Heart left ventricle (tissue), 13 donors: Measurements from ENCODE around the gene CASQ1.

Source experiments
- CTCF ChIP-seq, 12 donors: fragments of 200-600 bp; sonication (generic) in 4 of 12; IDR thresholded peaks; one replicate each; pipeline versions ENCODE4 v1.5.0 to v1.8.0; 2018 to 2022; ENCODE audit warnings: antibody characterized with exemption in 12 of 12, mild to moderate bottlenecking in 5 of 12
- POLR2A ChIP-seq, 2 donors: fragments of 450-650 bp; IDR thresholded peaks; one replicate each; pipeline ENCODE4 v1.6.1; 2017; ENCODE audit warnings: antibody characterized with exemption in 2 of 2, mild to moderate bottlenecking in 2 of 2, moderate library complexity in 2 of 2
- donor health status: ischemic (EF 13 %, LVEDD 7.1; RV severe dilation, severe dysfunction).
- donor health status: DM: no; HTN: yes; CAD: no.
- donor health status: DM: no; HTN: no; CAD: no.
- donor health status: ischemic (EF 25% LVEDD 6.9; RV normal size, moderate dysfunction).
- donor health status: ischemic (EF 25% LVEDD 5.7; RV mildly dilated, moderate dysfunction).
- donor health status: ischemic (EF 35%, LVEDD 5.7; RV mildly dilated, moderate dysfunction).
- donor health status: nonischemic (EF 11% LVEDD 7.7; RV severe dilation, severe dysfunction).
- donor health status: DM: yes; HTN: yes; CAD: no.
- donor health status: PGD.
- donor health status: ischemic (EF 29% LVEDD 5.4; RV normal size, mild dysfunction).
- donor health status: nonischemic (EF 23%, LVEDD 6.1; RV moderate dilation, normal function).

- TF ChIP-seq POLR2A (IDR thresholded peaks at IDR 0.05) (no peak), CTCF (IDR thresholded peaks at IDR 0.05) (no peak)
Measured at GRCh38 chr1:160168016-160168415, 22.4 kb upstream of the CASQ1 start.
